HepG2 (cell line): ENCODE measurements around the gene BNIP1. TPM values are rescaled to one million over a fixed set of nuclear protein-coding genes. Genes with fewer than 3 reads are reported as not detected.

Source experiments
- CERS6 ChIP-seq: sonication (generic); formaldehyde crosslinking; IDR thresholded peaks from 2 replicates; pipeline ENCODE4 v1.5.0; 2020; ENCODE audit warnings: missing genetic modification reagents
- CHD4 ChIP-seq: fragments of 200-600 bp; sonication (generic); IDR thresholded peaks from 2 replicates; pipeline ENCODE4 v1.7.0; 2017; ENCODE audit warnings: mild to moderate bottlenecking, low read length, borderline replicate concordance
- CSRNP1 ChIP-seq: sonication (generic); formaldehyde crosslinking; IDR thresholded peaks from 2 replicates; pipeline ENCODE4 v1.8.1; 2023; ENCODE audit warnings: mild to moderate bottlenecking, missing genetic modification reagents
- GTF3A ChIP-seq: sonication (generic); formaldehyde crosslinking; conservative IDR thresholded peaks from 2 replicates; pipeline ENCODE4 v1.4.0; 2020; ENCODE audit warnings: mild to moderate bottlenecking, missing genetic modification reagents
- IRF2 ChIP-seq: IDR thresholded peaks from 2 replicates; pipeline ENCODE4 v1.6.1; 2018; ENCODE audit warnings: missing genetic modification reagents, missing compliant biosample characterization
- NFAT5 ChIP-seq: sonication (generic); formaldehyde crosslinking; IDR thresholded peaks from 2 replicates; pipeline ENCODE4 v1.4.0; 2020; ENCODE audit warnings: missing genetic modification reagents
- NFE2 ChIP-seq: sonication (generic); formaldehyde crosslinking; IDR thresholded peaks from 2 replicates; pipeline ENCODE4 v1.4.0; 2020; ENCODE audit warnings: missing genetic modification reagents
- NONO ChIP-seq, 2 experiments: fragments of 450-650 bp in 1 of 2; sonication (generic) in 1 of 2; formaldehyde crosslinking in 1 of 2; IDR thresholded peaks in 1 of 2; conservative IDR thresholded peaks in 1 of 2; 2 replicates each; pipeline versions ENCODE4 v1.6.1 to v1.8.0; 2017 to 2022; ENCODE audit warnings: mild to moderate bottlenecking in 1 of 2, missing genetic modification reagents in 1 of 2, moderate library complexity in 1 of 2
- NR2F2 ChIP-seq: IDR thresholded peaks from 2 replicates; pipeline ENCODE4 v1.6.1; 2012; ENCODE audit warnings: low read depth, inconsistent platforms, borderline replicate concordance
- PHF20 ChIP-seq: sonication (generic); formaldehyde crosslinking; IDR thresholded peaks from 2 replicates; pipeline ENCODE4 v1.5.0; 2020; ENCODE audit warnings: mild to moderate bottlenecking, missing genetic modification reagents
- WIZ ChIP-seq: sonication (generic); formaldehyde crosslinking; IDR thresholded peaks from 2 replicates; pipeline ENCODE4 v1.5.1; 2020; ENCODE audit warnings: mild to moderate bottlenecking, missing genetic modification reagents
- ZNF136 ChIP-seq: sonication (generic); formaldehyde crosslinking; IDR thresholded peaks from 2 replicates; pipeline ENCODE4 v1.8.1; 2022; ENCODE audit warnings: low read depth, mild to moderate bottlenecking, moderate library complexity, missing genetic modification reagents
- ZNF138 ChIP-seq: sonication (generic); formaldehyde crosslinking; IDR thresholded peaks from 2 replicates; pipeline ENCODE4 v1.5.0; 2020; ENCODE audit warnings: mild to moderate bottlenecking, low read depth, missing genetic modification reagents
- ZNF253 ChIP-seq: sonication (generic); formaldehyde crosslinking; IDR thresholded peaks from 2 replicates; pipeline ENCODE4 v1.8.0; 2022; ENCODE audit warnings: mild to moderate bottlenecking, missing genetic modification reagents, borderline replicate concordance
- ZNF292 ChIP-seq: sonication (generic); formaldehyde crosslinking; IDR thresholded peaks from 2 replicates; pipeline ENCODE4 v1.8.1; 2022; ENCODE audit warnings: mild to moderate bottlenecking, low read depth, missing genetic modification reagents, borderline replicate concordance
- ZNF451 ChIP-seq: sonication (generic); formaldehyde crosslinking; IDR thresholded peaks from 2 replicates; pipeline ENCODE4 v1.5.0; 2020; ENCODE audit warnings: mild to moderate bottlenecking, missing genetic modification reagents
- ZNF562 ChIP-seq: sonication (generic); formaldehyde crosslinking; IDR thresholded peaks from 2 replicates; pipeline ENCODE4 v1.8.0; 2022; ENCODE audit warnings: missing genetic modification reagents, borderline replicate concordance
- ZNF569 ChIP-seq: sonication (generic); formaldehyde crosslinking; IDR thresholded peaks from 2 replicates; pipeline ENCODE4 v1.5.0; 2020; ENCODE audit warnings: mild to moderate bottlenecking, missing genetic modification reagents, moderate library complexity, borderline replicate concordance
- ZNF605 ChIP-seq: sonication (generic); formaldehyde crosslinking; IDR thresholded peaks from 2 replicates; pipeline ENCODE4 v1.8.0; 2022; ENCODE audit warnings: mild to moderate bottlenecking, missing genetic modification reagents
- ZNF660 ChIP-seq: sonication (generic); formaldehyde crosslinking; IDR thresholded peaks from 2 replicates; pipeline ENCODE4 v1.5.1; 2020; ENCODE audit warnings: mild to moderate bottlenecking, low read depth, missing genetic modification reagents, borderline replicate concordance
- ZNF737 ChIP-seq: sonication (generic); formaldehyde crosslinking; IDR thresholded peaks from 2 replicates; pipeline ENCODE4 v1.5.0; 2020; ENCODE audit warnings: missing genetic modification reagents, mild to moderate bottlenecking, borderline replicate concordance
- polyA plus RNA-seq, 8 experiments: library from polyadenylated mRNA; depleted of rRNA in 3 of 8; stranded (reverse) in 7 of 8; unstranded in 1 of 8; fragments of >200 nt; fragmentation: Illumina TruSeq in 4 of 8; extraction: Trizol in 4 of 8; gene quantifications; 2 replicates each; pipeline versions ENCODE4 v1.2.1 to v1.2.3, GENCODE V29; 2011 to 2016; ENCODE audit warnings: low read depth in 4 of 8, missing spikeins in 1 of 8, mixed read lengths in 1 of 8; ENCODE audit not compliant: insufficient read depth in 1 of 8
- total RNA-seq, 5 experiments: library from RNA; depleted of rRNA; stranded (reverse); fragments of >200 nt; fragmentation: Illumina TruSeq; extraction: Trizol; gene quantifications; 2 replicates each; pipeline ENCODE4 v1.2.3, GENCODE V29; 2016; ENCODE audit warnings: low read depth in 1 of 5

BNIP1 gene
- total and polyA plus RNA-seq, 2 of the 13 experiments (the other 11 are each of a cell fraction or from before 2014, with no cell fraction given), result 13.2 to 16.9 TPM

GRCh38 chr5:173144200-173145176, at the start of gene BNIP1 (continued):
- TF ChIP-seq ZNF451 (no peak; the same call in 1 of the 2 replicates), CSRNP1 (peak; percentile 77; the same call in 1 of the 2 replicates), ZNF562 (CRISPR knock-in tag) (no peak), CHD4 (no peak), WIZ (no peak; the same call in 1 of the 2 replicates), ZNF253 (CRISPR knock-in tag) (no peak), IRF2 (peak; percentile 82), ZNF660 (CRISPR knock-in tag) (no peak), ZNF605 (CRISPR knock-in tag) (peak; percentile 70; the same call in 1 of the 2 replicates), NFE2 (CRISPR knock-in tag) (no peak), NONO (IDR thresholded peaks at IDR 0.05) (no peak), NONO (CRISPR knock-in tag; conservative IDR thresholded peaks at IDR 0.05) (peak; percentile 57), ZNF569 (CRISPR knock-in tag) (0 out of 2 replicates have a peak, but pooled peaks have one; percentile 58), NFAT5 (no peak), ZNF292 (CRISPR knock-in tag) (no peak), ZNF737 (CRISPR knock-in tag) (no peak), ZNF138 (CRISPR knock-in tag) (no peak), ZNF136 (CRISPR knock-in tag) (no peak; the same call in 1 of the 2 replicates), NR2F2 (no peak; the same call in 1 of the 2 replicates), CERS6 (CRISPR knock-in tag) (no peak), PHF20 (CRISPR knock-in tag) (peak; percentile 92), GTF3A (CRISPR knock-in tag) (no peak)
